H9 (cell line): ENCODE results near the gene CTNNA3. TPM values are rescaled to one million over a fixed set of nuclear protein-coding genes. Genes with fewer than 3 reads are reported as not detected.

Experiments
- DNase-seq: peaks from one replicate; pipeline ENCODE4 v3.0.0-alpha.2; 2017
- H2AFZ ChIP-seq: one replicate; pipeline ENCODE4 v1.6.1; 2013; ENCODE audit warnings: mild to moderate bottlenecking, low read length, control low read depth, moderate library complexity
- H2AK5ac ChIP-seq: 2 replicates; pipeline ENCODE4 v1.6.1; 2013; ENCODE audit warnings: low read length, control low read depth, mixed read lengths; ENCODE audit not compliant: insufficient read length
- H2BK120ac ChIP-seq: one replicate; pipeline ENCODE4 v1.6.1; 2013; ENCODE audit warnings: low read depth, mild to moderate bottlenecking, low read length, control low read depth, inconsistent platforms; ENCODE audit not compliant: poor library complexity, severe bottlenecking
- H2BK12ac ChIP-seq: 2 replicates; pipeline ENCODE4 v1.6.1; 2013; ENCODE audit warnings: low read length, control low read depth, mixed read lengths, low read depth; ENCODE audit not compliant: insufficient read length
- H2BK15ac ChIP-seq: 2 replicates; pipeline ENCODE4 v1.6.1; 2013; ENCODE audit warnings: low read depth, low read length, control low read depth
- H2BK20ac ChIP-seq: one replicate; pipeline ENCODE4 v1.6.1; 2013; ENCODE audit warnings: low read depth, mild to moderate bottlenecking, low read length, control low read depth, inconsistent platforms; ENCODE audit not compliant: poor library complexity, severe bottlenecking
- H2BK5ac ChIP-seq: 2 replicates; pipeline ENCODE4 v1.6.1; 2013; ENCODE audit warnings: low read length, control low read depth, mixed read lengths; ENCODE audit not compliant: insufficient read length
- H3K14ac ChIP-seq: 2 replicates; pipeline ENCODE4 v1.6.1; 2013; ENCODE audit warnings: low read length, control low read depth; ENCODE audit not compliant: insufficient read depth
- H3K18ac ChIP-seq: 2 replicates; pipeline ENCODE4 v1.6.1; 2013; ENCODE audit warnings: low read depth, mild to moderate bottlenecking, mixed read lengths, low read length, control low read depth; ENCODE audit not compliant: insufficient read length
- H3K23ac ChIP-seq: 2 replicates; pipeline ENCODE4 v1.6.1; 2013; ENCODE audit warnings: low read length, control low read depth, mixed read lengths, low read depth; ENCODE audit not compliant: insufficient read length
- H3K23me2 ChIP-seq: 2 replicates; pipeline ENCODE4 v1.6.1; 2013; ENCODE audit warnings: low read depth, mild to moderate bottlenecking, mixed read lengths, low read length, control low read depth; ENCODE audit not compliant: insufficient read length, poor library complexity, severe bottlenecking
- H3K27ac ChIP-seq: 2 replicates; pipeline ENCODE4 v1.5.1; 2013; ENCODE audit warnings: low read length, control low read depth, mixed read lengths, low read depth; ENCODE audit not compliant: insufficient read length
- H3K27me3 ChIP-seq: 2 replicates; pipeline ENCODE4 v1.6.1; 2013; ENCODE audit warnings: low read length, control low read depth, inconsistent platforms; ENCODE audit not compliant: insufficient read depth
- H3K4ac ChIP-seq: 2 replicates; pipeline ENCODE4 v1.6.1; 2013; ENCODE audit warnings: low read depth, mild to moderate bottlenecking, control low read depth, inconsistent platforms, low read length, moderate library complexity
- H3K4me1 ChIP-seq: 2 replicates; pipeline ENCODE4 v1.6.1; 2013; ENCODE audit warnings: low read length, control low read depth, inconsistent platforms; ENCODE audit not compliant: insufficient read depth
- H3K4me2 ChIP-seq: 2 replicates; pipeline ENCODE4 v1.6.1; 2013; ENCODE audit warnings: low read length, control low read depth, mixed read lengths; ENCODE audit not compliant: insufficient read length, insufficient read depth
- H3K56ac ChIP-seq: 2 replicates; pipeline ENCODE4 v1.6.1; 2013; ENCODE audit warnings: low read depth, mild to moderate bottlenecking, mixed read lengths, low read length, control low read depth; ENCODE audit not compliant: insufficient read length
- H3K79me1 ChIP-seq: 2 replicates; pipeline ENCODE4 v1.6.1; 2013; ENCODE audit warnings: low read depth, mild to moderate bottlenecking, moderate library complexity, low read length, control low read depth, inconsistent platforms; ENCODE audit not compliant: insufficient read depth, poor library complexity, severe bottlenecking
- H3K79me2 ChIP-seq: 2 replicates; pipeline ENCODE4 v1.6.1; 2013; ENCODE audit warnings: low read length, control low read depth, inconsistent platforms; ENCODE audit not compliant: insufficient read depth
- H3K9ac ChIP-seq: 2 replicates; pipeline ENCODE4 v1.6.1; 2013; ENCODE audit warnings: low read length, control low read depth, mixed read lengths; ENCODE audit not compliant: insufficient read length; ENCODE audit errors: extremely low read depth
- H3K9me3 ChIP-seq: one replicate; pipeline ENCODE4 v1.6.1; 2013; ENCODE audit warnings: low read depth, low read length, inconsistent platforms; ENCODE audit not compliant: control insufficient read depth
- H3T11ph ChIP-seq: one replicate; pipeline ENCODE4 v1.6.1; 2013; ENCODE audit warnings: mild to moderate bottlenecking, low read length, control low read depth, inconsistent platforms
- H4K20me1 ChIP-seq: one replicate; pipeline ENCODE4 v1.6.1; 2013; ENCODE audit not compliant: control insufficient read depth, insufficient read length, insufficient read depth
- H4K5ac ChIP-seq: 2 replicates; pipeline ENCODE4 v1.6.1; 2013; ENCODE audit warnings: low read depth, mild to moderate bottlenecking, mixed read lengths, low read length, control low read depth; ENCODE audit not compliant: insufficient read length
- H4K8ac ChIP-seq: replicated peaks from 2 replicates; pipeline ENCODE4 v1.6.1; 2013; ENCODE audit warnings: low read length, control low read depth, mixed read lengths, low read depth; ENCODE audit not compliant: insufficient read length
- H4K91ac ChIP-seq: 2 replicates; pipeline ENCODE4 v1.6.1; 2013; ENCODE audit warnings: low read depth, mild to moderate bottlenecking, moderate library complexity, mixed read lengths, low read length, control low read depth; ENCODE audit not compliant: insufficient read length
- H3K27ac Mint-ChIP-seq, 3 experiments: 2 replicates in 2 of 3; 3 replicates in 1 of 3; pipeline ENCODE4 v1.8.0; 2020 to 2021; ENCODE audit warnings: mixed read lengths in 3 of 3, mild to moderate bottlenecking in 1 of 3, moderate library complexity in 1 of 3
- H3K27me3 Mint-ChIP-seq: 2 replicates; pipeline ENCODE4 v1.8.0; 2021; ENCODE audit warnings: low read depth, mild to moderate bottlenecking, moderate library complexity, mixed read lengths
- H3K36me3 Mint-ChIP-seq, 3 experiments: 2 replicates in 2 of 3; 3 replicates in 1 of 3; pipeline ENCODE4 v1.8.0; 2020 to 2021; ENCODE audit warnings: low read depth in 3 of 3, mixed read lengths in 3 of 3; ENCODE audit not compliant: insufficient read depth in 1 of 3
- H3K4me1 Mint-ChIP-seq, 2 experiments: 2 replicates each; pipeline ENCODE4 v1.8.0; 2020; ENCODE audit warnings: mixed read lengths in 2 of 2
- H3K4me3 Mint-ChIP-seq, 2 experiments: 2 replicates in 1 of 2; 3 replicates in 1 of 2; pipeline ENCODE4 v1.8.0; 2020 to 2021; ENCODE audit warnings: mild to moderate bottlenecking in 2 of 2, mixed read lengths in 2 of 2, moderate library complexity in 1 of 2
- H3K9me3 Mint-ChIP-seq, 2 experiments: 2 replicates in 1 of 2; 3 replicates in 1 of 2; pipeline ENCODE4 v1.8.0; 2020; ENCODE audit warnings: mild to moderate bottlenecking in 2 of 2, mixed read lengths in 2 of 2, moderate library complexity in 1 of 2
- CTCF ChIP-seq: fragments of 200-600 bp; sonication (generic); conservative IDR thresholded peaks from 3 replicates; pipeline ENCODE4 v1.8.0; 2021; ENCODE audit warnings: antibody characterized with exemption, mild to moderate bottlenecking
- WGBS: extraction: QIAGEN DNeasy Blood & Tissue Kit; methylation state at CpG from one replicate; pipeline ENCODE4 v1.1.7; 2013; ENCODE audit warnings: missing lambda C conversion rate, low lambda C conversion rate, mixed read lengths; ENCODE audit not compliant: insufficient read length; ENCODE audit errors: extremely low coverage; 5-methylcytosine and 5-hydroxymethylcytosine counted together
- total RNA-seq: library from RNA; stranded (reverse); gene quantifications from 2 replicates; pipeline ENCODE4 v1.2.1, GENCODE V29; 2021

CTNNA3 gene
- total RNA-seq, 1 experiment from 2014 or later = 3.3 TPM

- Histone ChIP-seq H2AK5ac (no peak overlapping the region), H3K23me2 (peaks cover 10% of the 10 kb centered on the region), H4K8ac (no peak overlapping the region), H3K4ac (no peak overlapping the region), H3K14ac (no peak overlapping the region), H3K27ac (no peak overlapping the region), H4K91ac (no peak overlapping the region), H3K23ac (no peak overlapping the region), H3K9ac (peak overlapping the region; percentile 7), H3K27me3 (peaks cover 2% of the 10 kb centered on the region; the same call in 1 of the 2 replicates), H3K18ac (no peak overlapping the region), H3T11ph (no peak overlapping the region), H2BK15ac (no peak overlapping the region), H2AFZ (no peak overlapping the region), H2BK120ac (no peak overlapping the region), H4K5ac (no peak overlapping the region), H3K56ac (no peak overlapping the region), H3K4me2 (peak overlapping the region; percentile 90), H3K4me1 (peaks cover 13% of the 10 kb centered on the region), H2BK5ac (no peak overlapping the region), H2BK12ac (no peak overlapping the region), H3K9me3 (no peaks in the 10 kb centered on the region), H3K79me2 (no peaks in the 10 kb centered on the region), H3K79me1 (no peaks in the 10 kb centered on the region), H2BK20ac (no peak overlapping the region), H4K20me1 (no peaks in the 10 kb centered on the region)
- H3K27ac Mint-ChIP-seq = no peak overlapping the region; a peak in 3 of 7 replicates
- H3K27me3 Mint-ChIP-seq = peaks cover 35% of the 10 kb centered on the region
- peak; percentile 43 for DNase-seq
- WGBS = no CpG with 5 or more reads among the region's 30 CpGs
- H3K4me1 Mint-ChIP-seq = peaks cover 54 to 61% of the 10 kb centered on the region in 2 experiments
- TF ChIP-seq CTCF = no peak
- H3K36me3 Mint-ChIP-seq = no peaks in the 10 kb centered on the region
- H3K9me3 Mint-ChIP-seq = no peaks in the 10 kb centered on the region
- H3K4me3 Mint-ChIP-seq = peak overlapping the region; percentile 64 to 80
Observed at GRCh38 chr10:66927971-66928770, 767.8 kb downstream of the CTNNA3 start.
